C4-2B (cell line): ENCODE data around the gene HELB.

Experiments used
- CTCF ChIP-seq: fragments of 450-650 bp; conservative IDR thresholded peaks from 2 replicates; pipeline ENCODE4 v1.5.1; 2017; ENCODE audit warnings: mild to moderate bottlenecking
- ZFX ChIP-seq: fragments of 450-650 bp; IDR thresholded peaks from 2 replicates; pipeline ENCODE4 v1.6.1; 2017

- TF ChIP-seq CTCF: no peak
- no peak for TF ChIP-seq ZFX
Measured at GRCh38 chr12:66288121-66288520, 14.2 kb upstream of the HELB start.
